Fibroblast of upper back skin (primary cell): ENCODE results near the gene NEUROG1.

Experiments used
- DNase-seq: peaks from one replicate; pipeline ENCODE4 v3.0.0-alpha.2; 2013

The NEUROG1 gene

GRCh38 chr5:135535820-135536801 is at the start of gene NEUROG1:
Gene NEUROG1 (minus strand): TSS chr5:135535964. CDS start chr5:135535690, 274 bp downstream.
- DNase-seq, result no peak

DNA sequence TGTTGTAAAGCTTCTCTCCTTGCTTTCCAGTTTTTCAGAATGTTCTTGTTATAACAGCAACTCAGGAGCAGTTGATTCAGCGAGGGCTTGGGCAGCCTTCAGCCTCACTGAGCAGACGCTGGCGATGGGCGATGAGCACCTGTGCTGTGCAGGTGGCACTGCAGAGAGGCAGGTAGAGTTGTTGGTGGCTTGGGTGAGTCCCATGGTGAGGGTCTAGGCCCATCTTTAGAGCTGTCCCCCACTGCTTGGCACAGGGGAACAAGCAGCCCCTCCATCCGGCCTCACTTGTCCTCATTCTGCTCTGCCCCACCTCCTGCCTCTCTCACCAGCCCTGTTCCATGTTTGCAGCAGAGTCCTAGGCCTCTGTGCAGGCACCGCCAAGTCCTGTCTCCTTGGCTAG is 49.2 kb upstream of the NEUROG1 start:
- DNase-seq, result no peak

GRCh38 chr5:135584276-135584675 is 48.5 kb upstream of the NEUROG1 start:
- no peak for DNase-seq

DNA sequence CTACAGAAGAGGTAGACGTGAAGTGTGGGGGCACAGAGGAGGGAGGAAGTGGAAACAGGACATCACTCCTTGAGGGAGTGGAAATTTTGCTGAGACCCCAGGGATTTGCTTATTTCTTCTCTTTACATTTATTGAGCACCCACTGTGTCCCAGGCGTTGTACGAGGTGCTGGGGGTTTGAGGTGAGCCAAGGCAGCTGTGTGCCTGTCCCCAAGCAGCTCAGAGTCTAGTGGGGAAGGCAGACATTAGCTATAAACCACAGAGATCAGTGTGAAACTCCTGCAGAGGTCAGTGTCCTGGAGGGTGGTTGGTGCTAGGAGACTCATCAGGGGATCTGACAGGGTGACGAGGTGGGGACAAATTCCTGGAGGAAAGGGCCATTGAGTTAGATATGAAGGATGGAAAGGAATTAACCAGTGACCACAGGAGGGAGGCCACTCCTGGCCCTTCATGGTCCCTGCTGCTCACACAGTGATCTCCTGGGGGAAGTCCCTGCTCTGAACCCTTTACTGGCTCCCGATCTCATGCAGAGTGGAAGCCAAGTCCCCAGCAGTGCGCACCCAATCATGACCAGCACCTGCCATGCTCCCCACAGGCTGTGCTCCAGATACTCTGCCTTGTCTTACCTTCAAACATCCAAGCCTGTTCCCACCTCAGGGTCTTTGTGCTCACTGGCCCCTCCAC is 46.5 kb upstream of the NEUROG1 start:
- no peak for DNase-seq

- DNase-seq, result peak; percentile 82
These were observed 43.0 kb upstream of the NEUROG1 start, which contains the start of gene CXCL14 for GRCh38 chr5:135578685-135579341. Gene CXCL14 (minus strand): TSS chr5:135578991. CDS start chr5:135578778, 213 bp downstream.

DNA sequence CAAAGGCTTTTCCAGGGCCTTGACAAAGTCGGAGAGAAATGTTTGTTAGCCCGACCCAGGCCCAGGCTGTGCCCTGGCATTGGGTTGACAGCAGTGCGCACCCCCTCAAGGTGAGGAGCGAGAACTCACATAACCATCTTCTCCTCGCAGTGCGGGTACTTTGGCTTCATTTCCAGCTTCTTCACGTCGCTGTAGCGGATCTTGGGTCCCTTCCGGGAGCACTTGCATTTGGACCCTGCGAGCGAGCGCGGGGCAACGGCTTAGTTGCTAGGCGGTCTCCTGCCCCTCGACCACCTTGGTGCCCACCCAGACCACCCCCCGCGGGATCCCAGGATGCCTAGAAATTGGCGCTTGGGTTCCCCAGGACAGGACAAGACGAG is 42.5 kb upstream of the NEUROG1 start:
- DNase-seq, result no peak

- no peak for DNase-seq
These were observed 41.7 kb upstream of the NEUROG1 start for GRCh38 chr5:135577421-135577820.

DNA sequence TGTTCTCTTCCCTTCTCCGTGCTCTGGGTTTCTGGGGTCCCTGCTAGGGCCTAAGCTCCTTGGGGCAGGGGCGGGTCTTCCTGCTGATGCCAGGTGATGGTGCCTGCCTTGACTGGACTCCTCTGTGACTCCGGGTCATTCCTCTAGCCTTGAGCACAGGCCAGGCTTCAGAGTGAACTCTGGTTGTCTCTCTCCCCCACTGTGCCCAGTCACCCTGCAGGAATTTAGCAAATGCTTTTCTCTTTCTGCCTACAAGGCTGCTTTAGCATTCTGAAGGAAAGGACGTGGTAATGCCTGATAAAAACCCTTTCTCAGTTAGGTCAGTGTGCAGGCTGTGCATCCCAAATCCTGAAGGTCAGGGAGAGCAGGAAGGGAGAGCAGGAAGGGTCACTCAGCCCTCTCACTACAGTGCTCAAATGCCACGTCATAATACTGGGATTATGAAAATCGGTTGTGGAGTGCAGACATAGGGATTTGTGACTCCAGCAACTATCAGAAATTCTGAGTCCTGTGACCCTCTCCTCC is 40.4 kb upstream of the NEUROG1 start:
- DNase-seq, result peak; percentile 60

- no peak for DNase-seq
These were observed 38.7 kb upstream of the NEUROG1 start for GRCh38 chr5:135574493-135574892.

GRCh38 chr5:135571902-135572301 is 36.1 kb upstream of the NEUROG1 start:
- DNase-seq, result no peak

DNA sequence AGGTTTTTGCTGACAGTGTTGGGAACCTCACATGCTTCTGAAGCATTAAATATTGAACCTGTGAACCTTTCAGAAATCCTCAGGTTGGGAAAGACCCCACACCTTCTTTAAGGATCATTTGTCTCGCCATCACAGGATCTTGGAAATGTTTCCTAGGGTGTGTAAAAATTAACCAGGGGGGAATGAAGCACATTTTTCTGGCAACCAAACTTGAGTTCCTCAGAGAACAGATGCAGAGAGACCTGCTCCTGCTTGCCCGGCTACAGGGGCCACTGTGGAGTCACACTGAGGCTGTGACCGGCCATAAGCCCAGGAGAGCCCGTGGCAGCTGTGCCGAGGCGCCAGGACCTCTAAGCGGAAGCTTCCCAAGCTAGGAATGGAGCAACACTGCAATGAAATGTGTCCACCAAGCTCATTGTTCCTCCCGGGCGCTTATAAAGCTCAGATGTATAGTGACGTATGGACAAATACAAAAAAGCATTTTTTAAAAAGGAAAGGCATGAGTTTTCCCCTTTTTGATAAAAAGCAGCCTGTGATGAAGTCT is 35.4 kb upstream of the NEUROG1 start:
- no peak for DNase-seq

GRCh38 chr5:135570453-135570764 is 34.6 kb upstream of the NEUROG1 start:
- DNase-seq, result no peak

GRCh38 chr5:135569755-135570452 is 34.1 kb upstream of the NEUROG1 start:
- peak; percentile 15 for DNase-seq

GRCh38 chr5:135568923-135569360 is 33.2 kb upstream of the NEUROG1 start:
- DNase-seq, result no peak

GRCh38 chr5:135568246-135568645 is 32.5 kb upstream of the NEUROG1 start:
- no peak for DNase-seq

- no peak for DNase-seq
These were observed 31.9 kb upstream of the NEUROG1 start for GRCh38 chr5:135567661-135568060.

DNA sequence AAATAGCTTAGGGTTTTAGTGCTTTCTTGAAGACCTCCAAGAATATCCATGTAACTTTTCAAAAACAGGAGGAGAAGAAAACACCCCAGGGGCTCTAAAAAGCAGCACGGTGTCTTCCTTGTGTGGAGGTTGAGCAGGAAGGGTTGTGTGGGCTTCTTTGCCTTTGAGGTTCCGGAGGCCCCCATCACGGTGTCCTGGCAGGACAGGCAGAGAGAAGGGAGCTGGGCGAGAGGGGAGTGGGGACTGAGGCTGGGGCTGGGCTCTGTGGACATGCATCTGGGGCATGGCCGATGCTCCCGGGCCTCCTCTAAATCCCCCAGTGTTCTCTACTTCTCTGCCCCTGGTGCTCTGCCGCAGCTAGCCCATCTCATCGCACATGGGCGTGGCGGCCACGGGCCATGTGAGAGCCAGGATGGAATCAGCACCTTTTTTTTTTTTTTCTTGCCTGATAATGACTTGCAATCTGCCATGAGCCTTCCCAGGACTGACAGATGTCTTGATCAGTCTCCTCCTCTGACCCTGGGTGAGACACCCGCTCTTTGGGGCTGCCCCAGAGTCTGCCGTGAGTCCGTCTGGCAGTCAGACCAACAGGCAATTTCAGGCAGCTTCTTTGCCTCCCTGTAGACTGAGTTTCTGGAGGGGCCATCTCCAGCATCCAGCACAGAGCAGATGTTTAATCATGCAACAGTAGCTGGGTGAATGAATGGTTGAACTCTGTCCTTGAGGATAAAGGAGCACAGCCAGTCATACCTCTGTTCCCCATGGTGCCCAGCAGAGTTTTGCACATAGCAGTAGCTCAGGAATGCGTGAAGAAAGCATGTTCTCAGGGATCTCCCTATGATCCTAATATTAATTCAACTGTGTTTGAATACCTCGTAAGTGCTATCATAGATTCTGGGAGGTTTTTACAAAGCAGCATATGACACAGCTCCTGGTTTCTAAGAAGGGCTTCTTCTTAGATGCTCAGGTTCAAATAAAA is 30.9 kb upstream of the NEUROG1 start:
- DNase-seq, result no peak

DNA sequence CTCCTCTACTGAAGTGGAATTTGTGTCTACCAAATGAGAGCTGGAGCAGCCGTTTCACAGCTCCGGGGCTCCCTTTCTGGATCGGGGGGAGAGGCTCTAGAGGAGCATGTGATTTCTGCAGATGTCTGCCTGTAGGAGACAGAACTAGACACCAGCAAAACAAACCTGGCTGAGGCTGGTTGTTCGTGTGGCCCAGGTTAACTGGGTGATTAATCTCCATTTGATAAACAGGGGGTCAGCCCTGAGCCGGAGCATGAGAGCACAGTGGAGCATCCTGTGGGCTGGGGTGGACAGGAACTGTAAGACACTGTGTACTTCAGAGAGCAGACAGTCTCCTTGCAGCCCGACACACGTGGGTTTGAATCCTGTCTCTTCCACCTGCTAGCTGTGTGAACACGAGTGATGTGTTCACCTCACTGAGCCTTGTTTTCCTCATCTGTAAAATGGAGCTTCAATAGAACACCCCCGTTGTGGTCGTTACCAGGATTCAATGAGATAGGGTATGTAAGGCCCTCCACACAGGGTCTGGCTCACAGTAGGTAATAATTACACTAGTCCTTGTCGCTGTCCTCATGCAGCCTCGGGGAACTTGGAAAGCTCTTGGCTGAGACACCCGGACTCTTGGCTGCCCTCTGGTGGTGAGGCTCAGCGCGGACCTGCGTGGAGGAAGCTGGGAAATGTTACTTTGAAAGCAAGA is 30.1 kb upstream of the NEUROG1 start:
- peak; percentile 45 for DNase-seq

DNA sequence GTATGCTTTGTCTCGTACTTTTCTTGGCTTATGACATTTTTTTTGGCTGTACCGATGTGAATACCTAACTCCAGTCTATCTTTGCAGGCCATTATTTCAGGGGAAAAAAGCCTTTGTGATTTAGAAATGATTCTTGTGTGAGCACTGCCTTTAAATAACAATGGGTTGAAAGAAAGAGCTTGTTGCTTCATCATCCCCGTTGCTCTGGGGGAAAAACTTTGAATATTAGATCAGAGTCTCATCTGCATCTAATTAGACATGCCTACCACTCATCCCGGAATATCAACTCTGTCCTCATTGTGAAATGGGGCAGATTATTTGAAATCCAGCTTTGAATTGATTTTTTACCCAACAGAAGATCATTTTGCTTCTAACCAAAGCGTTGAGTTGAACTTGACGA is 29.5 kb upstream of the NEUROG1 start:
- DNase-seq, result peak; percentile 44

DNA sequence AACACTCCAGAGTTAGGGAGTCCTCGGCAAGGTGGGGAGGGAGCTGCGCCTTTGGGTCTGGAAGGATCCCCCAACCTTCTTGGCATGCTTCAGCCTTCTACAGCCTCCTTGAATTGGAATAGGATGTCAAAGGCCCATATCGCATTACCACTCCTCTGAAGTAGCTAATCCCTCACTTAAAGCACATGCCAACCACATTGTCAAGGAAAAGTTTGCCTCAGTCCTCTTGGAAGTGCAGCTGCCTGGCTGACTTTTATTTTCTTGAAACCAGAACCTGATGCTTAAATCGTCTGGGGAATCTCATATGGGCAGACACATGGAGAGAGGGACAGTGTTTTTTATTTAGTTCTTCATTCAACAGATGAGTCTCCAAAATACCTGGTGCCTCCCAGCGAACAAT is 28.6 kb upstream of the NEUROG1 start:
- DNase-seq, result no peak
